ENCODE data around the gene LBX2.
"Not testable (repeated sequence)": the region's sequence is repeated elsewhere in the genome, so short reads cannot be mapped to it uniquely, and the experiment has no call there.

The LBX2 gene

GRCh38 chr2:74486141-74486540 lies 13.3 kb downstream of the LBX2 start:
- DNase-seq (ENCODE audit: low read depth, low spot score), result no peak

- DNase-seq (ENCODE audit: low read depth, low spot score), result not testable (repeated sequence)
Observed at GRCh38 chr2:74483675-74484164, 15.7 kb downstream of the LBX2 start.

- peak; percentile 85 for DNase-seq (ENCODE audit: low read depth, low spot score)
Observed at GRCh38 chr2:74482801-74483674, 16.4 kb downstream of the LBX2 start, which contains the start of the genes CCDC142 and TTC31. Gene CCDC142, minus strand, starts transcription at chr2:74482998. Its CDS starts 161 bp downstream, at chr2:74482837. Gene TTC31, plus strand, starts transcription at chr2:74483081. Its CDS starts 15 bp downstream, at chr2:74483096.

- no peak for DNase-seq (ENCODE audit: low read depth, low spot score)
Observed at GRCh38 chr2:74481961-74482800, 17.2 kb downstream of the LBX2 start.

- no peak for DNase-seq (ENCODE audit: low read depth, low spot score)
Observed at GRCh38 chr2:74481431-74481830, 18.0 kb downstream of the LBX2 start.

- DNase-seq (ENCODE audit: low read depth, low spot score), result no peak
Observed at GRCh38 chr2:74474899-74475298, 24.5 kb downstream of the LBX2 start.

GRCh38 chr2:74474481-74474880 lies 24.9 kb downstream of the LBX2 start:
- DNase-seq (ENCODE audit: low read depth, low spot score), result no peak

- DNase-seq (ENCODE audit: low read depth, low spot score), result no peak
Observed at GRCh38 chr2:74472945-74473258, 26.5 kb downstream of the LBX2 start.

- peak; percentile 73 for DNase-seq (ENCODE audit: low read depth, low spot score)
Observed at GRCh38 chr2:74472086-74472944, 27.1 kb downstream of the LBX2 start, which contains the start of gene MRPL53. Gene MRPL53, minus strand, starts transcription at chr2:74472680. Its CDS starts 20 bp downstream, at chr2:74472660.

GRCh38 chr2:74471332-74472065 lies 27.9 kb downstream of the LBX2 start:
- DNase-seq (ENCODE audit: low read depth, low spot score), result no peak

- DNase-seq (ENCODE audit: low read depth, low spot score), result not testable (repeated sequence)
Observed at GRCh38 chr2:74470742-74471141, 28.7 kb downstream of the LBX2 start.

- DNase-seq (ENCODE audit: low read depth, low spot score), result no peak
Observed at GRCh38 chr2:74464406-74464805, 35.0 kb downstream of the LBX2 start.

GRCh38 chr2:74462786-74463105 lies 36.7 kb downstream of the LBX2 start:
- no peak for DNase-seq (ENCODE audit: low read depth, low spot score)

GRCh38 chr2:74462054-74462785 lies 37.2 kb downstream of the LBX2 start:
- DNase-seq (ENCODE audit: low read depth, low spot score), result no peak

- DNase-seq (ENCODE audit: low read depth, low spot score), result no peak
Observed at GRCh38 chr2:74461187-74462053, 38.0 kb downstream of the LBX2 start.

GRCh38 chr2:74460187-74460586 lies 39.2 kb downstream of the LBX2 start:
- not testable (repeated sequence) for DNase-seq (ENCODE audit: low read depth, low spot score)

- DNase-seq (ENCODE audit: low read depth, low spot score), result not testable (repeated sequence)
Observed at GRCh38 chr2:74459503-74460118, 39.8 kb downstream of the LBX2 start.

- DNase-seq (ENCODE audit: low read depth, low spot score), result no peak
Observed at GRCh38 chr2:74458938-74459363, 40.5 kb downstream of the LBX2 start.
